Activated naive CD8-positive, alpha-beta T cell treated with anti-CD3 and anti-CD28 coated beads, Interleukin-2, amount 50 U/mL, for 24 hours (primary cell): ENCODE data around the gene MMAB.
A peak's percentile ranks its signal among the peaks of the same experiment; 100 is the strongest.

Experiments
- ATAC-seq: fragments of 150-1000 bp; cut with Tn5 transposase; one replicate; pipeline ENCODE4 v1.10.0; 2021
- DNase-seq: peaks from one replicate; pipeline ENCODE4 v3.0.0; 2021
- H3K27ac Mint-ChIP-seq: one replicate; pipeline ENCODE4 v1.8.0; 2021; ENCODE audit warnings: mild to moderate bottlenecking, mixed read lengths
- H3K27me3 Mint-ChIP-seq: one replicate; pipeline ENCODE4 v1.8.0; 2021; ENCODE audit warnings: mixed read lengths
- H3K36me3 Mint-ChIP-seq: one replicate; pipeline ENCODE4 v1.8.0; 2021; ENCODE audit warnings: low read depth, mixed read lengths
- H3K4me1 Mint-ChIP-seq: one replicate; pipeline ENCODE4 v1.8.0; 2021; ENCODE audit warnings: mixed read lengths
- H3K4me3 Mint-ChIP-seq: one replicate; pipeline ENCODE4 v1.8.0; 2021; ENCODE audit warnings: mild to moderate bottlenecking, moderate library complexity, mixed read lengths
- H3K9me3 Mint-ChIP-seq: one replicate; pipeline ENCODE4 v1.8.0; 2021; ENCODE audit warnings: mixed read lengths

MMAB gene

DNA sequence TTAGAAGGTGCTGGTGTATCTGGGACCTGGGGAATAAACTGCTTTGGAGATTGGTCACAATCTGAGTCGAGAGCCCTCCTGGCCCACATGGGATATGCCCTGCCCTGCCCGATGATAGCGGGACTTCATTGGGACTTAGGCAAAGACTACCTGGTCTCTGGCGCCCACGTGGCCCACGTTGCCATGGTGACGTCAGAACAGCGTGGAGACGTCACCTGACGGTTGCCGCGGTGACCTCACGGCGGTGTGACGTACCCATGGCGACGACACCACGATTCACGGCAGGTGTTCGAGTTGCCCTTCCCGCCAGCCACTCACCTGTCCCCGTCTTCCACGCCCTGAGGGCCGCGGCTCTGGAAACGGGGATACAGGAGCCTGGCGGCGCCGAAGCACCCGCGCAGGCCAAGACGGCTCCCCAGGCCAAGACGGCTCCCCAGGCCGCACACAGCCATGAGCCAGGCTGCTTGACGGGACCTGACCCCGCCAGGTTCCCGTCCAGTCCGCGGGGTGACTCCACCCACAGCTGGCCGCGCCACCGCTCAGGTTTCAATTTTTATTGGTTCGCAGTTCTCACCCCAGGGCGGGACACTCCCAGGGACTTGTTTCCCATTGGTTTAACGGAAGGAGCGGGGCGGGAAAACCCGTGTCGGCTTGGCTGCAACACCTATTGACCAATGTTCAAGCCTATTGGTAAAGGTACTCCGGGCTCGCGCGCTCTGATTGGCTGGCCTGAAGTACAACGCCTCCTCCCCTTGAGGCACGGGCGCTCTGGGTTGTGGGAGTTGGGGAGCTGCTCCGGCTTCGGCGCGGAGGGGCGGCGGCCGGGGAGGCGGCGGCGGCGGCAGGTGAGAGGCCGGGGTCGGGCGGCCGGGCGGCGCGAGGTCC, at the start of gene MMAB, which contains the start of gene MVK:
MMAB (minus strand) TSS at position 476 of the 885 bp plus-strand sequence; CDS start at position 452, 24 bp downstream.
MVK (plus strand) TSS at position 766 of the 885 bp plus-strand sequence. CDS start 1,029 bp downstream, outside the sequence.
- Mint-ChIP-seq H3K36me3 (peaks cover 5% of the 10 kb centered on the region), H3K27me3 (no peaks in the 10 kb centered on the region), H3K9me3 (no peaks in the 10 kb centered on the region), H3K4me3 (peak within 1 kb of the TSS; percentile 90), H3K27ac (peak within 1 kb of the TSS; percentile 96), H3K4me1 (peaks cover 19% of the 10 kb centered on the region)
- peak; percentile 98 for ATAC-seq
- peak; percentile 94 for DNase-seq

DNA sequence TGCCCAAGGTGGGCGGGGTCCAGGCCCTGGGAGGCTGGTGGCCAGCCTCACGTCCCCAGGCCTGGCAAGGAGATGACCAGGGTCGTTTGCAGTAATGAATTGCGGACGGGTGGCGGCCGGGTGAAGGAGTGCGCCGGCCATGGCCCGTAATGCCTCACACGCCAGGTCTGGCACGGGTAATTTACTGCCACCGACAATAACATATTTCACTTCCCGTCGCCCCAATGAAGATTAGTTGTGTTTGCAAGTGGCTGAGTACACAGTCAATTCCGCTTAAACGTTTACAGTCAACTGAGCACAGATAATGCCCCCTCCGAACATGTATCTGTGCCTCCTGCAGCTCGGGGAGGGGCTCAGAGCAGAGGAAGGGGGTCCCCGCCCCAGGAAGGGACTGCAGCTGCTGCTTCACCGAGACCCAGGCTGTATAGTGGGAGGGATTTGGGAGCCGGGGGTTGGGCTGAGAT, 48.6 kb upstream of the MMAB start:
- no peak overlapping the region for H3K27ac Mint-ChIP-seq
- DNase-seq (no peak), ATAC-seq (no peak)
- H3K36me3 Mint-ChIP-seq: no peaks in the 10 kb centered on the region
- H3K4me1 Mint-ChIP-seq: peaks cover 3% of the 10 kb centered on the region
- H3K9me3 Mint-ChIP-seq: no peaks in the 10 kb centered on the region
- H3K27me3 Mint-ChIP-seq: peaks cover 33% of the 10 kb centered on the region
- H3K4me3 Mint-ChIP-seq: no peak overlapping the region

- Mint-ChIP-seq H3K9me3 (no peaks in the 10 kb centered on the region), H3K27me3 (peaks cover 35% of the 10 kb centered on the region), H3K4me3 (no peak overlapping the region), H3K36me3 (no peaks in the 10 kb centered on the region), H3K4me1 (peaks cover 3% of the 10 kb centered on the region), H3K27ac (no peak overlapping the region)
- no peak for DNase-seq
- ATAC-seq: no peak
Measured at GRCh38 chr12:109621211-109621694, 47.9 kb upstream of the MMAB start.

DNA sequence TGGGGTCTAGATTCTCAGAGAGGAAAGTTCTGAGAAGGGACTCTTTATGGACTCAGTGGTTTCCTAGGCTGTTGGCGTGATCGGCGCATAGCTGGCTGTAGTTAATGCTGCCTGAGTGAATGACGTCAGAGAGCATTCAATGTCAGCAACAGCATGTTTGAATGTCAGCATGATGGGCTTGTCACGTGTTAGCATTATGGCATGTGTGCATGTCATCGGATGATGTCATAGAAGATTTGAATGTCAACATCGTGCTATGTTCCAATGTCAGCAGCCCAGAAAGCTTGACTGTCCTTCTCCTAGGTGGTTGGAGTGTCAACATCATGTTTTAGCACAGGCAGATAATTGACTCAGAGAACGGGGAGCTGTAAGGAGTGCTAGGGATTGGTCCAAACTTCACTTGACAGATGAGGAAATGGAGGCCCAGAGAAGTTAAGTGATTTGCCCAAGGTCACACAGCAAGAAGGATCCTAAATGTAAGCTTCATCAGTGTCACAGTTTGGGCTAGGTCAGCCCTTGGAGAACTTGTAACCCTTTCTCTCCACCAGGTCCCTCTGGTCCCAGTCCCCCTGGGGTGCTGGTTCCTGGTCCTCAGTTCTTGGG, 45.8 kb upstream of the MMAB start:
- peaks cover 3% of the 10 kb centered on the region for H3K4me1 Mint-ChIP-seq
- peaks cover 42% of the 10 kb centered on the region for H3K27me3 Mint-ChIP-seq
- DNase-seq (no peak), ATAC-seq (no peak)
- H3K36me3 Mint-ChIP-seq: no peaks in the 10 kb centered on the region
- no peak overlapping the region for H3K4me3 Mint-ChIP-seq
- H3K27ac Mint-ChIP-seq: no peak overlapping the region
- no peaks in the 10 kb centered on the region for H3K9me3 Mint-ChIP-seq

- no peaks in the 10 kb centered on the region for H3K36me3 Mint-ChIP-seq
- no peaks in the 10 kb centered on the region for H3K9me3 Mint-ChIP-seq
- peaks cover 3% of the 10 kb centered on the region for H3K4me1 Mint-ChIP-seq
- H3K4me3 Mint-ChIP-seq: no peak overlapping the region
- DNase-seq (no peak), ATAC-seq (no peak)
- peaks cover 44% of the 10 kb centered on the region for H3K27me3 Mint-ChIP-seq
- no peak overlapping the region for H3K27ac Mint-ChIP-seq
Measured at GRCh38 chr12:109618082-109618481, 44.8 kb upstream of the MMAB start.

DNA sequence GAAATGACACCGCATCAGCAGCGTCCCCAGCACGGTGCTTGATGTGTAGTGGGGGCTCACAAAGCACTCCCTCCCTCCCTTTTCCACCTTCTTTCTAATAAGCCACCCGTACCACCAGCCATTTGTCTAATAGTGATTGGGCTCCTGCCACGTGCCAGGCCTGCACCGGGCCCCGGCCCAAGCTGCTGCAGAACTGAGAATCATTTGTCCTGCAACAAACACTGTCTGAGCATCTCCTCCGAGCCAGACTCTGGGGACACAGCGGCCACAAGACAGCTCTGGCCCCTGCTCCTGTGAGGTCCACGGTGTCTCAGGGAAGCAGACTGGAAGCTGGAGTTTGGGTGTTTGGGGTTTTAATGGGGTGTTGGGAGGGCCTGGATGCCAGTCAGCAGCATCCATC, 44.2 kb upstream of the MMAB start:
- no peak for DNase-seq
- Mint-ChIP-seq H3K4me3 (no peak overlapping the region), H3K36me3 (no peaks in the 10 kb centered on the region), H3K27ac (no peak overlapping the region), H3K4me1 (peaks cover 3% of the 10 kb centered on the region), H3K27me3 (peaks cover 44% of the 10 kb centered on the region), H3K9me3 (no peaks in the 10 kb centered on the region)
- ATAC-seq: no peak

DNA sequence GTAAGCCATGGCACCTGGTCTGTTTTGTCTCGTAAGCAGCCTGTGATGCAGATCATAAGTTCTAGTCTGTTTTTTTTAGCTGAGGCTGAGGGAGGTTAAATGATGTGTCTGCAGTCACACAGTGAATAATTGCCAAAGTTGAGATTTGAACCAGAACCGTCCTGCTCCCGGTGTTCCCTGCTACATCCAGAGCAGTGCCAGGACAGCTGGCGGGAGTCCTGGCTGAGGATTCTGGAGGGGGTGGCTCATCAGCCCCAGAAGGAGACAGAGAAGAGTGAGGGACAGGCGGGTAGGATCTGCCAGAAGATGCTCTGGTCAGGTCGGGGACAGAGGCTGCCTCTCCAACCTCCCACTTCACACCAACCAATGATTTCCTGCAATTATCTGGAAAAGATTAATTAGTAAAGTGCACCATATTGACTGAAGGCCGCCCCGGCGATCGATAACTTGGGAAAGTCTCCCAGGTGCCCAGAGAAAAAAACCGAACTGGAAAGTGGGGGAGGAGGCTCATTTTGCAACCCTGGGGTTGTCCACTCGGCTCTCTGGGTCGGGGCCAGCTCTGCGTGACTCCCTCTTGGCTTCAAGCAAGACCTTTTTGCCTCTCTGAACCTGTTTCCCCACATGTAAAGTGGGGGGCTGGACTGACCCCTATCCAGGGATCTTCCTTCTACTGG, 42.4 kb upstream of the MMAB start:
- no peaks in the 10 kb centered on the region for H3K9me3 Mint-ChIP-seq
- no peak overlapping the region for H3K27ac Mint-ChIP-seq
- H3K36me3 Mint-ChIP-seq: no peaks in the 10 kb centered on the region
- H3K4me3 Mint-ChIP-seq: no peak overlapping the region
- ATAC-seq: no peak
- H3K4me1 Mint-ChIP-seq: no peaks in the 10 kb centered on the region
- DNase-seq: no peak
- peaks cover 35% of the 10 kb centered on the region for H3K27me3 Mint-ChIP-seq

DNA sequence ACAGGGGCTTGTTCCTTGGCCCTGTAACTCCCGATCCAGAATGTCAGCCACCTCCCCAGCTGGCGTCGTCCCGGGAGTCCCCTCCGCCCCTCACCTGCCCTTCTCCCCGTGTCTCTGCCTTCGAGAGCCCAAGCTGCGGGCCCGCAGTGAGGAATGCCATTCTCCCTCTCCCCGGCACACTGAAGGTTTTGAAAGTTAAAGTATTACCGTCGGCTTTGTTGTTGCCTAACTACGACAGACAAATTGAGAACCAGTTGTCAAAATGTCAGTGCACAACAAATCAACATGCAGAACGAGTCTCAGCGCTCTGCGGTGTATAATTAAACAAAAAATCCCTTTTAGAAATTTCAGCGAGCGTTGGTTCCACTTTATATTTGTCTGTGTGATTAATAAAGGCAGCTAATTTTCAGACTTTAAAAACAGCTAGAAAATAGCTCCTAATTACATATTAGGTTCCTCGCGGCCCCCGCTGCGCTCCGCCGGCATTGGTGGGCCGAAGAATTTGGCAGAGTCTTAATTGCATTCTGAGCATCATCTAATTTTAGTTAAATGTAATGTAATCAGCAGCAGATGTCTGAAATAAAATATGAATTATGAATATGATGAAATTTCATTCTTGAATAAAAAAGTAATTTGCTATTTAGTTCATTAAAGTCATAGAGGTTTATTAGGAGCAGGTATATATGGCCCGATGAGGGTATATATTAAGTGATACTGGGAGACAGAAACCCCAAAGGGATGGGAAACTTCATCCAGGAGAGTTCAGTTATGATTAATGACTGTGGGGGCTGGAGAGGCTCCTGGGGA, 40.5 kb upstream of the MMAB start:
- ATAC-seq: no peak
- Mint-ChIP-seq H3K27me3 (peaks cover 34% of the 10 kb centered on the region), H3K4me3 (no peak overlapping the region), H3K36me3 (no peaks in the 10 kb centered on the region), H3K4me1 (no peaks in the 10 kb centered on the region), H3K27ac (no peak overlapping the region), H3K9me3 (no peaks in the 10 kb centered on the region)
- DNase-seq: no peak

GRCh38 chr12:109612975-109613502, 39.7 kb upstream of the MMAB start:
- H3K27me3 Mint-ChIP-seq: peaks cover 35% of the 10 kb centered on the region
- H3K4me3 Mint-ChIP-seq: no peak overlapping the region
- H3K36me3 Mint-ChIP-seq: no peaks in the 10 kb centered on the region
- DNase-seq (no peak), ATAC-seq (peak; percentile 26)
- no peak overlapping the region for H3K27ac Mint-ChIP-seq
- H3K9me3 Mint-ChIP-seq: no peaks in the 10 kb centered on the region
- H3K4me1 Mint-ChIP-seq: no peaks in the 10 kb centered on the region

- DNase-seq (no peak), ATAC-seq (no peak)
- H3K4me1 Mint-ChIP-seq: no peaks in the 10 kb centered on the region
- H3K27me3 Mint-ChIP-seq: peaks cover 35% of the 10 kb centered on the region
- no peak overlapping the region for H3K4me3 Mint-ChIP-seq
- H3K27ac Mint-ChIP-seq: no peak overlapping the region
- H3K9me3 Mint-ChIP-seq: no peaks in the 10 kb centered on the region
- H3K36me3 Mint-ChIP-seq: no peaks in the 10 kb centered on the region
Measured at GRCh38 chr12:109612003-109612402, 38.7 kb upstream of the MMAB start.

DNA sequence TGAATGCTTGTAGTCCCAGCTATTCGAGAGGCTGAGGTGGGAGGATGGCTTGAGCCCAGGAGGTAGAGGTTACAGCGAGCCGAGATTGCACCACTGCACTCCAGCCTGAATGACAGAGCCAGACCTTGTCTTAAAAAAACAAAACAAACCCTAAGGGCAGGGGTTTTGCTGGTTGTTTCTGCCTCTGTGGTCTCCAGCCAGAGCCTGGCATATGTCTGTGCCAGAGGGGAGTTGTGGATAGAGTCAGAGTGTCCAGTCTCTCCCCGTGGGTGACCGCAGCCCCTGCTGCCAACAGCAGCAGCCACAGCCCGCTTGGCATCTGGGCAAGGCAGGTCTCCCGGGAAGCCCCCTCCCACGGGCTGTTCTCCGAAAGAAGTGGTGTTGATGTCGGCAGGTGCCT, 37.9 kb upstream of the MMAB start:
- Mint-ChIP-seq H3K4me1 (no peaks in the 10 kb centered on the region), H3K27me3 (peaks cover 31% of the 10 kb centered on the region), H3K36me3 (no peaks in the 10 kb centered on the region), H3K27ac (no peak overlapping the region), H3K4me3 (no peak overlapping the region), H3K9me3 (no peaks in the 10 kb centered on the region)
- no peak for DNase-seq
- no peak for ATAC-seq

- H3K4me3 Mint-ChIP-seq: no peak overlapping the region
- ATAC-seq (no peak), DNase-seq (no peak)
- no peaks in the 10 kb centered on the region for H3K36me3 Mint-ChIP-seq
- H3K27ac Mint-ChIP-seq: no peak overlapping the region
- H3K4me1 Mint-ChIP-seq: no peaks in the 10 kb centered on the region
- peaks cover 24% of the 10 kb centered on the region for H3K27me3 Mint-ChIP-seq
- no peaks in the 10 kb centered on the region for H3K9me3 Mint-ChIP-seq
Measured at GRCh38 chr12:109610523-109610922, 37.2 kb upstream of the MMAB start.

GRCh38 chr12:109609342-109609741, 36.0 kb upstream of the MMAB start:
- Mint-ChIP-seq H3K4me1 (no peaks in the 10 kb centered on the region), H3K27ac (no peak overlapping the region), H3K4me3 (no peak overlapping the region), H3K27me3 (peaks cover 15% of the 10 kb centered on the region), H3K36me3 (no peaks in the 10 kb centered on the region), H3K9me3 (no peaks in the 10 kb centered on the region)
- ATAC-seq (no peak), DNase-seq (no peak)

DNA sequence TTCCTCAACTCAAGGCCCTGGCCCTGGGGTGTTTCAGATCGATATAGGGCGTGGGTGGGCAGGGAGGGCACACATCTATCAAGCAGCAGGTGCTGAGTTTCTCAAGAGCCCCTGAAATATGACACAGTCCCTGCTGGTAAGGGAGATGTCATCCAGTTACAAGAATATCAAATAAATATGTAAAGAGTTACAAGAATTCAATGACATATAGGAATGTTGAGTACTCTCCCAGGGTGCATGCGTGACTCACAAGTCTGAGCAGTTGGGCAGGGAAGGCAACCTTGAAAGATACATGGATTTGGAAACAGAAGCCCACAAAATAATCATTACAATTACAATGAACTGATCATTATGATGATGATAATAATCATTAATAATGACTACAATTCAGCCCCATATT, 35.5 kb upstream of the MMAB start:
- Mint-ChIP-seq H3K9me3 (no peaks in the 10 kb centered on the region), H3K27ac (no peak overlapping the region), H3K4me1 (no peaks in the 10 kb centered on the region), H3K36me3 (no peaks in the 10 kb centered on the region), H3K4me3 (no peak overlapping the region), H3K27me3 (peaks cover 15% of the 10 kb centered on the region)
- ATAC-seq (no peak), DNase-seq (no peak)
